Bronchial epithelial cell (primary cell): ENCODE results near the gene STOM. TPM values are rescaled to one million over a fixed set of nuclear protein-coding genes. Genes with fewer than 3 reads are reported as not detected.

Experiments
- DNase-seq: peaks from one replicate; pipeline ENCODE4 v3.0.0-alpha.2; 2010; ENCODE audit warnings: low read depth
- FAIRE-seq: peaks from 2 replicates; lab custom pipeline; 2011; peaks lifted over from hg19 to GRCh38; lab: Jason Lieb, UNC
- H3K27me3 ChIP-seq: 2 replicates; pipeline ENCODE4 v1.5.1; 2011; ENCODE audit warnings: low read length; ENCODE audit not compliant: control insufficient read depth, insufficient read depth
- H3K36me3 ChIP-seq: 2 replicates; pipeline ENCODE4 v1.5.1; 2011; ENCODE audit warnings: low read length; ENCODE audit not compliant: control insufficient read depth, insufficient read depth
- H3K4me3 ChIP-seq: 2 replicates; pipeline ENCODE4 v1.5.1; 2011; ENCODE audit warnings: mild to moderate bottlenecking, low read depth, low read length, control low read depth
- CTCF ChIP-seq: IDR thresholded peaks from 2 replicates; pipeline ENCODE4 v1.5.1; 2011; ENCODE audit warnings: mild to moderate bottlenecking, moderate library complexity, low read length, control low read depth, inconsistent platforms; ENCODE audit not compliant: insufficient read depth, severe bottlenecking
- total RNA-seq: library from RNA; depleted of rRNA; stranded (reverse); fragments of >200 nt; gene quantifications from 2 replicates; pipeline ENCODE4 v1.2.1, GENCODE V29; 2014

Gene STOM
- total RNA-seq, 1 donor from 2014 or later = 356 TPM

DNA sequence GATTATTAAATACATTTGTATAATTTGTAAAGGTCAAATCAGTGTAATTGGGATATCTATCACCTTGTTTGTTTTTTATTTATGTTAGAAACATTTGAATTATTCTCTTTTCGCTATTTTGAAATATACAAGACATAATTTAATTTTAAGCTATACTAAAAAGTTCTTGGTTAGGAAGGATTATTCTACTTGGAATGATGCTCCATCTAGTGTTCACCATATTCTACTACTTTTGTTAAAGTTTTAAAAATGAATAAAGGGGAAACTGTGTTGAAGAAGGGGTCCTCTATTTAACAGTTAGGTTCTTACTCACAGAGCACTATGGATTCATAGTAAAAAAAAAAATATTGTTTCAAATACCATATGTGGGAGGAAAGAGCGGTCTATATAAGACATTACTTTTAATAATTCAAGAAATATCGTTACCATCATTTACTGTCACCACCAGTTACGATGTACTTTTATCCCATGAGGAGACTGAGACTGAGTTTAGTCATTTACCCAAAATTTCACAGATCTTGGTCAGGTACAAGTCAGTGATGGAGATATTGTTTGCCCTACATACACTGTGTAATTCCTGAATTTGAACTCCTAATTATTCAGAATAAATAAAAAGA, 6.3 kb upstream of the STOM start:
- Histone ChIP-seq H3K4me3 (no peak overlapping the region), H3K27me3 (no peaks in the 10 kb centered on the region), H3K36me3 (no peaks in the 10 kb centered on the region)
- DNase-seq (no peak), FAIRE-seq (no peak)
- no peak for TF ChIP-seq CTCF

DNA sequence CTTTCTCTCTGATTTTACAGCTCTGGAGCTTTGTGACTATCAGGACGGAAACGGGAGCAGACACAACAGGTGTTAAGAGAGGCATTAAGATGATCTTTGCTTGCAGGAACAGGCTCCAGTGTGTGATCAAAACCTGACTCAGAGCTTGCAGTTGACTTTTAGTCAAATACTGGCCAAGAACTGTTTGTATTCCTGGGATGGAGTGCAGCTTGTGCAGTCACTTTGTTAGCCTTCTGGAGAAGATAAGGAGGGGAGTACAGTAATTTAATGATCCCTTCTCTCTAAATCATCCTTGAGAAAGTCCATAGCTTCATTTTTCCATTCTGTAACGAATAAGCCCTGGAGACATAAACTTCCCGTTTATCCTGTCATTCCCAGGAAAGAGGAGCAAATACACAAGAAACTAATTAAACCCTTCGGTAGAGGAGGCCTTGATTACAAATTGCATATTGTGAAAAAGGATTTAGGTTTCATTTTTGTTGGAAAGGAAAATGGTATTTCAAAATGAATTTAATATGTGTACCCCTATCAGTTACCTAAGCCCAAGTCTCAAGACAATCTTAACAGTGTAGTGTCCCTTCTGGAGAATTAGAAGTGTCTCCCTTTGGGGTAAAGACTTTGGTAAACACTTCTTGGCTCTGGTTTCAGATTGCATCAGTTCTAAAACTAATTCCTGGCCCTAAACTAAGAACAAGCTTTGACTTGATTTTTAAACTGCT, 3.1 kb upstream of the STOM start:
- peak; percentile 98 for DNase-seq

DNA sequence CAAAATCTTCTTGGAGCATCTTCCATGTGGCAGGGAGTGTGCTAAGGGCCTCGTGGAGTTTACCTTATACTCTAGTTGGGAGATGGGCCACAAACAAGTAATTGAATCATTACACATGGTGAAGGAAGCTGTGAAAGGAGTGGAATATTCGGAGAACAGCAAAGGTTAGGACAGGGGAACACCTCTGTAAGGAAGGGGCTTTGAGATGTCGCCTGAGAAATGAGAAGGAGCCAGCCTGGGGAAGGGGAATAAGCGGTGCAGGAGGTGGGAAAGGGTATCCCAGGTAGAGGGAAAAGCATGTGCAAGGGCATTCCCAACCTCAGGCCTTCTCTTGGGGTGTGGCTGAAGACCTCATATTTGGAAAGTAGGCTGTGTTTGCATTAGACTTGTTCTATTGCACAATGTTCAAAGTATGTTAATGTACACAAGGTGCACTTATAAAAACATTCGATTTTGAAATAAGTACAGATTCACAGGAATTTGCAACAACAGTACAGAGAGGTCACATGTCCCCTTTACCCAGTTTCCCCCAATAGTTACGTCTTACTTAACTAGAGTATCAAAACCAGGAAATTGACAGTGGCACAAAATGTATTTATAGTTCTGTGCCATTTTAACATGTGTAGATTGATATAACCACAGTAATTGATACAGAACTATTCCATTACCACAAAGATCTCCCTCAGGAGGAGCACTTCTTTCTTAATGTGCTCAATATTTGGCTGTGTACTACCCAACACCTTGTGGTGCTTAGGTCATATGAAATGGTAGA, 2.4 kb upstream of the STOM start:
- FAIRE-seq = no peak
- TF ChIP-seq CTCF = no peak
- peak; percentile 88 for DNase-seq
- Histone ChIP-seq H3K27me3 (no peaks in the 10 kb centered on the region), H3K4me3 (no peak overlapping the region), H3K36me3 (peaks cover 1% of the 10 kb centered on the region)

More for the DNA sequence above, 3.1 kb upstream of the STOM start:
- H3K36me3 ChIP-seq = peaks cover 1% of the 10 kb centered on the region
- TF ChIP-seq CTCF = no peak
- peak; percentile 84 for FAIRE-seq
- H3K4me3 ChIP-seq = no peak overlapping the region
- H3K27me3 ChIP-seq = no peaks in the 10 kb centered on the region

DNA sequence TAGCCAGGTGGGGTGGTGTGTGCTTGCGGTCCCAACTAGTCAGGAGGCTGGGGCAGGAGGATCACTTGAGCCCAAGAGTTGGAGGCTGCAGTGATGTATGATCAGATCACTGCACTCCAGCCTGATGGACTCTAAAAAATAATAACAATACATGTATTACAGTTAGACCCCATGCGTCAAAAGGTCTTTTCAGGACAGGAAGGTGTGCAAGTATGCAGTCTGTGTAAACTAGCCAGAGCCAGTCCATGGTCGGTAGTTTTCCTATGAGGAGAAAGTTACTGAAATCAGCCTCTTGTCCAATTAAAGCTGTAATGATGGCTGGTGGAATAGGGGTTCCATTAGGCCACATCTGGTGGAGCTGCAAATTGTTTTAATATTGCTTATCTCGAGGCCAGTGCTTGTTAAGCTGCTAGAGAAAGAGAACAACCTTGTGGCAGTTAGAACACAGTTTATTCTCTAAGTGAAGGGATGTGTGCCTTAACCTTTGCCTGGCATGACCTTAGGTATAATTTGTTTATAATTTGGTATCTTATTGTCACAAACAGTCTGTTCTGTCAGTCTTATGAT, 1.5 kb upstream of the STOM start:
- no peaks in the 10 kb centered on the region for H3K27me3 ChIP-seq
- FAIRE-seq (no peak), DNase-seq (no peak)
- no peak overlapping the region for H3K4me3 ChIP-seq
- peaks cover 3% of the 10 kb centered on the region for H3K36me3 ChIP-seq
- TF ChIP-seq CTCF = no peak

GRCh38 chr9:121368745-121369144, 1.3 kb downstream of the STOM start:
- no peak for FAIRE-seq
- no peaks in the 10 kb centered on the region for H3K27me3 ChIP-seq
- TF ChIP-seq CTCF = no peak
- DNase-seq = no peak
- peaks cover 4% of the 10 kb centered on the region for H3K36me3 ChIP-seq
- H3K4me3 ChIP-seq = peak overlapping the region; percentile 94
